Measurements from ENCODE around the gene GRM4.
A peak's percentile ranks its signal among the peaks of the same experiment; 100 is the strongest.

GRM4 gene

GRCh38 chr6:34080357-34080756 is 65.5 kb downstream of the GRM4 start:
- no peak for TF ChIP-seq CTCF (IDR thresholded peaks at IDR 0.05; ENCODE audit: unreplicated experiment in 3 of 3)
- peaks cover 14% of the 10 kb centered on the region for H3K27me3 Mint-ChIP-seq (ENCODE audit: low read depth)
- H3K4me1 Mint-ChIP-seq = peaks cover 4% of the 10 kb centered on the region
- no peak overlapping the region for H3K27ac Mint-ChIP-seq
- H3K36me3 Mint-ChIP-seq (ENCODE audit: low read depth) = no peaks in the 10 kb centered on the region
- H3K9me3 Mint-ChIP-seq = no peaks in the 10 kb centered on the region
- no peak overlapping the region for H3K4me3 Mint-ChIP-seq

GRCh38 chr6:34079899-34080298 is 66.0 kb downstream of the GRM4 start:
- H3K27ac Mint-ChIP-seq = no peak overlapping the region
- H3K4me3 Mint-ChIP-seq = no peak overlapping the region
- peaks cover 4% of the 10 kb centered on the region for H3K4me1 Mint-ChIP-seq
- H3K36me3 Mint-ChIP-seq (ENCODE audit: low read depth) = no peaks in the 10 kb centered on the region
- no peak for TF ChIP-seq CTCF (IDR thresholded peaks at IDR 0.05; ENCODE audit: unreplicated experiment in 3 of 3)
- no peaks in the 10 kb centered on the region for H3K9me3 Mint-ChIP-seq
- peaks cover 14% of the 10 kb centered on the region for H3K27me3 Mint-ChIP-seq (ENCODE audit: low read depth)

- Mint-ChIP-seq H3K4me1 (no peaks in the 10 kb centered on the region), H3K27me3 (ENCODE audit: low read depth) (peaks cover 14% of the 10 kb centered on the region), H3K9me3 (no peaks in the 10 kb centered on the region), H3K36me3 (ENCODE audit: low read depth) (no peaks in the 10 kb centered on the region), H3K4me3 (no peak overlapping the region), H3K27ac (no peak overlapping the region)
- no peak for TF ChIP-seq CTCF (IDR thresholded peaks at IDR 0.05; ENCODE audit: unreplicated experiment in 3 of 3)
Observed at GRCh38 chr6:34075906-34076305, 70.0 kb downstream of the GRM4 start.

GRCh38 chr6:34074064-34074742 is 71.7 kb downstream of the GRM4 start:
- Mint-ChIP-seq H3K4me3 (no peak overlapping the region), H3K9me3 (no peaks in the 10 kb centered on the region), H3K27me3 (ENCODE audit: low read depth) (peaks cover 14% of the 10 kb centered on the region), H3K27ac (no peak overlapping the region), H3K4me1 (no peaks in the 10 kb centered on the region), H3K36me3 (ENCODE audit: low read depth) (no peaks in the 10 kb centered on the region)
- TF ChIP-seq CTCF (IDR thresholded peaks at IDR 0.05; ENCODE audit: unreplicated experiment in 3 of 3) = peak in 1 of 3 experiments; percentile 10

GRCh38 chr6:34073540-34073939 is 72.3 kb downstream of the GRM4 start:
- no peaks in the 10 kb centered on the region for H3K4me1 Mint-ChIP-seq
- H3K27me3 Mint-ChIP-seq (ENCODE audit: low read depth) = peaks cover 8% of the 10 kb centered on the region
- no peak overlapping the region for H3K4me3 Mint-ChIP-seq
- H3K27ac Mint-ChIP-seq = no peak overlapping the region
- H3K9me3 Mint-ChIP-seq = no peaks in the 10 kb centered on the region
- H3K36me3 Mint-ChIP-seq (ENCODE audit: low read depth) = no peaks in the 10 kb centered on the region
- no peak for TF ChIP-seq CTCF (IDR thresholded peaks at IDR 0.05; ENCODE audit: unreplicated experiment in 3 of 3)

GRCh38 chr6:34072727-34073126 is 73.2 kb downstream of the GRM4 start:
- Mint-ChIP-seq H3K4me3 (no peak overlapping the region), H3K4me1 (no peaks in the 10 kb centered on the region), H3K36me3 (ENCODE audit: low read depth) (no peaks in the 10 kb centered on the region), H3K9me3 (no peaks in the 10 kb centered on the region), H3K27me3 (ENCODE audit: low read depth) (peaks cover 4% of the 10 kb centered on the region), H3K27ac (no peak overlapping the region)
- TF ChIP-seq CTCF (IDR thresholded peaks at IDR 0.05; ENCODE audit: unreplicated experiment in 3 of 3) = no peak

All from nephron (organoid).